ENCODE results near the gene GTF2F1.

DNA sequence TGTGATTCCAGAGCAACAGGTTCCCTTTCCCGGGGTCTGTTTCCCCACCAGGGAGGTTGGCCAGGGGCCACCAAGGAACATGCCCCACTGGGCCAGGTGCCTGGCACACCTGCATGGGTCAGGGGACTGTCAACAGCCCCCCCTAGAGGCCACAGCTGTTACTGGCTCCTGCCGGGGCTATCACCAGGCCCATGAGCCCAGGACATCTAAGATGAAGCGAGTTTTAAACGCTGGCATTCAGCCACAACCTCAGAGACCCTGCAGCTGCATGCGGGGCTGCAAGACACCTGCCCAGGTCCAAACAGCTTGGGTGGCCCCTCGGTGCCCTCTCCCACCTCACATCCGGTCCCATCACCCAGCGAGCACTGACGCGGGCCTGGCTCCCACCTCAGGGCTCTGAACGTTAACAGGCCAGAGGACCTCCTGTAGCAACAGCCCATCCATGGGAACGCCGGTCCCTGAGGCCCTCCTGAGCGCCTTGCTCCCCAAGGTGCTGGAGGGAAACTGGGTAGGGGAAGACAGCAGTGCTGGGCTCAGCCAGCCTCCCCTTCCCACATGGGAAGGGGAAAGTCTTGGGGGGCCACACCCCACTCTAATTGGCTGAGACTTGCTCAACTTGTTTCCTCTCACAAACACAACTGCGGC lies 19.6 kb upstream of the GTF2F1 start:
- TF ChIP-seq, protein P1, sequence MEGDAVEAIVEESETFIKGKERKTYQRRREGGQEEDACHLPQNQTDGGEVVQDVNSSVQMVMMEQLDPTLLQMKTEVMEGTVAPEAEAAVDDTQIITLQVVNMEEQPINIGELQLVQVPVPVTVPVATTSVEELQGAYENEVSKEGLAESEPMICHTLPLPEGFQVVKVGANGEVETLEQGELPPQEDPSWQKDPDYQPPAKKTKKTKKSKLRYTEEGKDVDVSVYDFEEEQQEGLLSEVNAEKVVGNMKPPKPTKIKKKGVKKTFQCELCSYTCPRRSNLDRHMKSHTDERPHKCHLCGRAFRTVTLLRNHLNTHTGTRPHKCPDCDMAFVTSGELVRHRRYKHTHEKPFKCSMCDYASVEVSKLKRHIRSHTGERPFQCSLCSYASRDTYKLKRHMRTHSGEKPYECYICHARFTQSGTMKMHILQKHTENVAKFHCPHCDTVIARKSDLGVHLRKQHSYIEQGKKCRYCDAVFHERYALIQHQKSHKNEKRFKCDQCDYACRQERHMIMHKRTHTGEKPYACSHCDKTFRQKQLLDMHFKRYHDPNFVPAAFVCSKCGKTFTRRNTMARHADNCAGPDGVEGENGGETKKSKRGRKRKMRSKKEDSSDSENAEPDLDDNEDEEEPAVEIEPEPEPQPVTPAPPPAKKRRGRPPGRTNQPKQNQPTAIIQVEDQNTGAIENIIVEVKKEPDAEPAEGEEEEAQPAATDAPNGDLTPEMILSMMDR (IDR thresholded peaks at IDR 0.05) = peak in 3 of 7 experiments; percentile 35 to 49 (median 43)
- TF ChIP-seq POLR2AphosphoS5 (IDR thresholded peaks at IDR 0.05) (no peak), POLR2A (IDR thresholded peaks at IDR 0.05) (no peak), EP300 (IDR thresholded peaks at IDR 0.05) (no peak)
